ENCODE data around the gene CPHXL. TPM values are rescaled to one million over a fixed set of nuclear protein-coding genes. Genes with fewer than 3 reads are reported as not detected.
A peak's percentile ranks its signal among the peaks of the same experiment; 100 is the strongest.

Gene CPHXL
- total RNA-seq (2022) = not detected in 2 replicates
- not detected for Bru-seq, nascent RNA
- not detected for BruChase-seq, experiment 1, labeled RNA remaining after a 6-hour chase
- BruChase-seq, experiment 2, labeled RNA remaining after a 2-hour chase = not detected
- long read RNA-seq = 0 reads

GRCh38 chr16:75726390-75726789 lies at the start of gene CPHXL:
Gene CPHXL (minus strand): TSS chr16:75726490. CDS start chr16:75726442, 48 bp downstream.
- Mint-ChIP-seq H3K4me3 (ENCODE audit: unreplicated experiment) (no peak within 1 kb of the TSS), H3K27ac (ENCODE audit: low read depth, unreplicated experiment) (no peak within 1 kb of the TSS), H3K27me3 (ENCODE audit: insufficient read depth, unreplicated experiment) (peaks cover 15% of the 10 kb centered on the region), H3K36me3 (ENCODE audit: insufficient read depth, unreplicated experiment) (no peaks in the 10 kb centered on the region), H3K9me3 (ENCODE audit: unreplicated experiment) (no peaks in the 10 kb centered on the region), H3K4me1 (ENCODE audit: insufficient read depth, unreplicated experiment) (no peaks in the 10 kb centered on the region)
- POLR2A ChIA-PET = no interaction called here
- CTCF ChIA-PET = no interaction called here
- no peak for TF ChIP-seq CTCF (IDR thresholded peaks at IDR 0.05; ENCODE audit: unreplicated experiment)
- no TSS peak for BruUV-seq (replicated peaks)
- no peak for DNase-seq (ENCODE audit: unreplicated experiment)
- intact Hi-C loops (cut with micrococcal nuclease) = no loop called here

- Mint-ChIP-seq H3K4me1 (ENCODE audit: insufficient read depth, unreplicated experiment) (no peaks in the 10 kb centered on the region), H3K27ac (ENCODE audit: low read depth, unreplicated experiment) (no peak overlapping the region), H3K4me3 (ENCODE audit: unreplicated experiment) (no peak overlapping the region), H3K36me3 (ENCODE audit: insufficient read depth, unreplicated experiment) (peaks cover 5% of the 10 kb centered on the region), H3K9me3 (ENCODE audit: unreplicated experiment) (no peaks in the 10 kb centered on the region), H3K27me3 (ENCODE audit: insufficient read depth, unreplicated experiment) (no peaks in the 10 kb centered on the region)
- DNase-seq (ENCODE audit: unreplicated experiment) = no peak
- TF ChIP-seq CTCF (IDR thresholded peaks at IDR 0.05; ENCODE audit: unreplicated experiment) = no peak
- CTCF ChIA-PET = interaction anchor here (0.6 to 1.3 kb wide), 2 partner anchors 13 to 628 kb away, joined by 3 read pairs; no protein-coding TSS in a partner anchor
- POLR2A ChIA-PET = no interaction called here
- intact Hi-C loops (cut with micrococcal nuclease) = no loop called here
- BruUV-seq (replicated peaks) = no TSS peak
Observed at GRCh38 chr16:75774197-75774596, 47.9 kb upstream of the CPHXL start.

GRCh38 chr16:75770051-75770450 lies 43.8 kb upstream of the CPHXL start:
- CTCF ChIA-PET = interaction anchor here (0.9 to 1.0 kb wide), 3 partner anchors 28 to 305 kb away, joined by 3 to 4 read pairs (median 3); no protein-coding TSS in a partner anchor
- Mint-ChIP-seq H3K4me1 (ENCODE audit: insufficient read depth, unreplicated experiment) (no peaks in the 10 kb centered on the region), H3K36me3 (ENCODE audit: insufficient read depth, unreplicated experiment) (no peaks in the 10 kb centered on the region), H3K9me3 (ENCODE audit: unreplicated experiment) (no peaks in the 10 kb centered on the region), H3K27me3 (ENCODE audit: insufficient read depth, unreplicated experiment) (peaks cover 13% of the 10 kb centered on the region), H3K27ac (ENCODE audit: low read depth, unreplicated experiment) (no peak overlapping the region), H3K4me3 (ENCODE audit: unreplicated experiment) (no peak overlapping the region)
- POLR2A ChIA-PET = interaction anchor here (0.7 to 0.8 kb wide), 2 partner anchors 120 to 396 kb away, joined by 3 read pairs; no protein-coding TSS in a partner anchor
- no peak for TF ChIP-seq CTCF (IDR thresholded peaks at IDR 0.05; ENCODE audit: unreplicated experiment)
- no peak for DNase-seq (ENCODE audit: unreplicated experiment)
- intact Hi-C loops (cut with micrococcal nuclease) = no loop called here
- BruUV-seq (replicated peaks) = no TSS peak

- TF ChIP-seq CTCF (IDR thresholded peaks at IDR 0.05; ENCODE audit: unreplicated experiment) = peak; percentile 67
- H3K27me3 Mint-ChIP-seq (ENCODE audit: insufficient read depth, unreplicated experiment) = peaks cover 13% of the 10 kb centered on the region
- no TSS peak for BruUV-seq (replicated peaks)
- ChIA-PET CTCF (interaction anchor here (0.5 to 4.4 kb wide), 27 partner anchors 9 to 808 kb away, joined by 3 to 67 read pairs (median 4); partner anchors contain the start of genes ADAT1, KARS1, TERF2IP and TMEM170A), POLR2A (interaction anchor here (0.6 to 1.4 kb wide), 10 partner anchors 10 to 292 kb away, joined by 3 to 11 read pairs (median 6); partner anchors contain the start of genes ADAT1, KARS1 and TERF2IP)
- no peaks in the 10 kb centered on the region for H3K36me3 Mint-ChIP-seq (ENCODE audit: insufficient read depth, unreplicated experiment)
- no peak overlapping the region for H3K27ac Mint-ChIP-seq (ENCODE audit: low read depth, unreplicated experiment)
- H3K4me3 Mint-ChIP-seq (ENCODE audit: unreplicated experiment) = no peak overlapping the region
- peaks cover 5% of the 10 kb centered on the region for H3K4me1 Mint-ChIP-seq (ENCODE audit: insufficient read depth, unreplicated experiment)
- intact Hi-C loops (cut with micrococcal nuclease) = loop anchor here (1.0 kb wide), 5 partner anchors 116 to 565 kb away; no protein-coding TSS in a partner anchor
- peak; percentile 75 for DNase-seq (ENCODE audit: unreplicated experiment)
- no peaks in the 10 kb centered on the region for H3K9me3 Mint-ChIP-seq (ENCODE audit: unreplicated experiment)
Observed at GRCh38 chr16:75764154-75764768, 38.0 kb upstream of the CPHXL start.

Measured in MCF 10A (cell line).